Measurements from ENCODE around the gene ABCC4.
"Not testable (repeated sequence)": the region's sequence is repeated elsewhere in the genome, so short reads cannot be mapped to it uniquely, and the experiment has no call there.

The ABCC4 gene

GRCh38 chr13:95317039-95317989 lies 16.1 kb upstream of the ABCC4 start:
- Mint-ChIP-seq H3K27ac (no peak overlapping the region), H3K4me1 (ENCODE audit: low read depth) (no peaks in the 10 kb centered on the region), H3K36me3 (ENCODE audit: low read depth) (no peaks in the 10 kb centered on the region)

GRCh38 chr13:95315752-95316151 lies 14.5 kb upstream of the ABCC4 start:
- DNase-seq (ENCODE audit: low spot score), result no peak
- no peak overlapping the region for H3K4me3 Mint-ChIP-seq
- no peaks in the 10 kb centered on the region for H3K36me3 Mint-ChIP-seq (ENCODE audit: low read depth)
- no peaks in the 10 kb centered on the region for H3K9me3 Mint-ChIP-seq
- no peak overlapping the region for H3K27ac Mint-ChIP-seq
- H3K27me3 Mint-ChIP-seq (ENCODE audit: low read depth), result no peaks in the 10 kb centered on the region
- no peaks in the 10 kb centered on the region for H3K4me1 Mint-ChIP-seq (ENCODE audit: low read depth)

More at GRCh38 chr13:95317039-95317989, 16.1 kb upstream of the ABCC4 start:
- no peak for DNase-seq (ENCODE audit: low spot score)
- Mint-ChIP-seq H3K27me3 (ENCODE audit: low read depth) (no peaks in the 10 kb centered on the region), H3K9me3 (no peaks in the 10 kb centered on the region), H3K4me3 (no peak overlapping the region)

GRCh38 chr13:95307507-95307906 lies 6.3 kb upstream of the ABCC4 start:
- Mint-ChIP-seq H3K4me3 (no peak overlapping the region), H3K27me3 (ENCODE audit: low read depth) (peaks cover 5% of the 10 kb centered on the region), H3K4me1 (ENCODE audit: low read depth) (peaks cover 2% of the 10 kb centered on the region), H3K36me3 (ENCODE audit: low read depth) (no peaks in the 10 kb centered on the region), H3K27ac (no peak overlapping the region), H3K9me3 (no peaks in the 10 kb centered on the region)
- DNase-seq (ENCODE audit: low spot score), result no peak

GRCh38 chr13:95304453-95304852 lies 3.2 kb upstream of the ABCC4 start:
- H3K9me3 Mint-ChIP-seq, result no peaks in the 10 kb centered on the region
- peaks cover 11% of the 10 kb centered on the region for H3K27me3 Mint-ChIP-seq (ENCODE audit: low read depth)
- H3K36me3 Mint-ChIP-seq (ENCODE audit: low read depth), result no peaks in the 10 kb centered on the region
- no peak for DNase-seq (ENCODE audit: low spot score)
- no peak overlapping the region for H3K27ac Mint-ChIP-seq
- no peak overlapping the region for H3K4me3 Mint-ChIP-seq
- peaks cover 20% of the 10 kb centered on the region for H3K4me1 Mint-ChIP-seq (ENCODE audit: low read depth)

GRCh38 chr13:95301968-95302393 lies 730 bp upstream of the ABCC4 start:
- Mint-ChIP-seq H3K4me3 (peak overlapping the region; percentile 79), H3K36me3 (ENCODE audit: low read depth) (no peaks in the 10 kb centered on the region), H3K4me1 (ENCODE audit: low read depth) (peaks cover 23% of the 10 kb centered on the region), H3K27me3 (ENCODE audit: low read depth) (peaks cover 11% of the 10 kb centered on the region), H3K27ac (peak overlapping the region; percentile 15), H3K9me3 (no peaks in the 10 kb centered on the region)
- DNase-seq (ENCODE audit: low spot score), result no peak

- Mint-ChIP-seq H3K27ac (peak overlapping the region; percentile 87), H3K27me3 (ENCODE audit: low read depth) (peaks cover 11% of the 10 kb centered on the region), H3K4me1 (ENCODE audit: low read depth) (peaks cover 23% of the 10 kb centered on the region), H3K4me3 (peak overlapping the region; percentile 91), H3K9me3 (no peaks in the 10 kb centered on the region), H3K36me3 (ENCODE audit: low read depth) (no peaks in the 10 kb centered on the region)
- peak; percentile 37 for DNase-seq (ENCODE audit: low spot score)
Observed at GRCh38 chr13:95300625-95301182, 547 bp downstream of the ABCC4 start.

- Mint-ChIP-seq H3K27me3 (ENCODE audit: low read depth) (peaks cover 11% of the 10 kb centered on the region), H3K4me3 (peak overlapping the region; percentile 91), H3K36me3 (ENCODE audit: low read depth) (no peaks in the 10 kb centered on the region), H3K4me1 (ENCODE audit: low read depth) (peaks cover 23% of the 10 kb centered on the region), H3K27ac (peak overlapping the region; percentile 5), H3K9me3 (no peaks in the 10 kb centered on the region)
- DNase-seq (ENCODE audit: low spot score), result peak; percentile 24
Observed at GRCh38 chr13:95298971-95299621, 2.2 kb downstream of the ABCC4 start.

- Mint-ChIP-seq H3K4me1 (ENCODE audit: low read depth) (peaks cover 23% of the 10 kb centered on the region), H3K4me3 (no peak overlapping the region), H3K9me3 (no peaks in the 10 kb centered on the region), H3K27me3 (ENCODE audit: low read depth) (peaks cover 11% of the 10 kb centered on the region), H3K27ac (no peak overlapping the region), H3K36me3 (ENCODE audit: low read depth) (no peaks in the 10 kb centered on the region)
- DNase-seq (ENCODE audit: low spot score), result no peak
Observed at GRCh38 chr13:95298169-95298965, 2.9 kb downstream of the ABCC4 start.

- H3K27ac Mint-ChIP-seq, result no peak overlapping the region
- no peaks in the 10 kb centered on the region for H3K36me3 Mint-ChIP-seq (ENCODE audit: low read depth)
- H3K4me3 Mint-ChIP-seq, result no peak overlapping the region
- no peaks in the 10 kb centered on the region for H3K9me3 Mint-ChIP-seq
- H3K4me1 Mint-ChIP-seq (ENCODE audit: low read depth), result peaks cover 12% of the 10 kb centered on the region
- H3K27me3 Mint-ChIP-seq (ENCODE audit: low read depth), result no peaks in the 10 kb centered on the region
- DNase-seq (ENCODE audit: low spot score), result no peak
Observed at GRCh38 chr13:95296326-95296925, 4.8 kb downstream of the ABCC4 start.

- Mint-ChIP-seq H3K4me3 (no peak overlapping the region), H3K27ac (no peak overlapping the region), H3K9me3 (no peaks in the 10 kb centered on the region), H3K4me1 (ENCODE audit: low read depth) (peaks cover 7% of the 10 kb centered on the region), H3K36me3 (ENCODE audit: low read depth) (no peaks in the 10 kb centered on the region), H3K27me3 (ENCODE audit: low read depth) (no peaks in the 10 kb centered on the region)
- no peak for DNase-seq (ENCODE audit: low spot score)
Observed at GRCh38 chr13:95295026-95295425, 6.2 kb downstream of the ABCC4 start.

- no peak for DNase-seq (ENCODE audit: low spot score)
- Mint-ChIP-seq H3K27me3 (ENCODE audit: low read depth) (no peaks in the 10 kb centered on the region), H3K9me3 (no peaks in the 10 kb centered on the region), H3K4me3 (no peak overlapping the region), H3K4me1 (ENCODE audit: low read depth) (no peaks in the 10 kb centered on the region), H3K36me3 (ENCODE audit: low read depth) (no peaks in the 10 kb centered on the region), H3K27ac (no peak overlapping the region)
Observed at GRCh38 chr13:95292622-95293021, 8.6 kb downstream of the ABCC4 start.

- not testable (repeated sequence) for H3K4me3 Mint-ChIP-seq; H3K27ac Mint-ChIP-seq; H3K4me1 Mint-ChIP-seq (ENCODE audit: low read depth); H3K36me3 Mint-ChIP-seq (ENCODE audit: low read depth); H3K9me3 Mint-ChIP-seq; H3K27me3 Mint-ChIP-seq (ENCODE audit: low read depth); DNase-seq (ENCODE audit: low spot score)
Observed at GRCh38 chr13:95289901-95290300, 11.3 kb downstream of the ABCC4 start.

- H3K4me3 Mint-ChIP-seq, result no peak overlapping the region
- no peak overlapping the region for H3K27ac Mint-ChIP-seq
- H3K27me3 Mint-ChIP-seq (ENCODE audit: low read depth), result no peaks in the 10 kb centered on the region
- H3K9me3 Mint-ChIP-seq, result no peaks in the 10 kb centered on the region
- H3K36me3 Mint-ChIP-seq (ENCODE audit: low read depth), result no peaks in the 10 kb centered on the region
- no peak for DNase-seq (ENCODE audit: low spot score)
- no peaks in the 10 kb centered on the region for H3K4me1 Mint-ChIP-seq (ENCODE audit: low read depth)
Observed at GRCh38 chr13:95289020-95289444, 12.2 kb downstream of the ABCC4 start.

Data from T-helper 2 cell treated with Interferon-gamma antibody and Interleukin-4, amounts not matched to agents 5 μg/mL and 100 μg/mL, for 36 hours (primary cell).